ENCODE results near the gene PPFIA1.

PPFIA1 gene

DNA sequence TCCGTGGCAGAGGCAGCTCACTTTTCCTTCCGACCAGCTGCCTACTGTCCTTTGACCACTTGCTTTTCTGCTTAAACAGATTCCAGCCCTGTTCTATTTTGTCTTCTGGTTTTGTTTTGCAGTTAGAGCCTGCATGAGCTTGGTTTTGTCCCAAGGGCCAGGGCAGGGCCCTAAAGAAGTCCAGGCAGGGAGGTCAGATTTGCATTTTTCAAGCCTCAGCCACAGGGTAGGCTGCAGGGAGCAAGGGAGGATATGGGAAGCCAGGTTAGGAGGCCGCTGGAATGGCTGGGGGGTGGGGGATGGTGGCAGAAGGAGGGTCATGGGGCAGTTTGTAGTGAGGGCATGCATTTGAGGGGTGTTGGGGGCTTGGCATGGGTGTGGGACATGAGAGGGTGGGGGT lies 44.3 kb upstream of the PPFIA1 start:
- no peak overlapping the region for H3K27ac ChIP-seq (ENCODE audit: low read depth, low read length)
- no peak overlapping the region for H3K4me3 ChIP-seq (ENCODE audit: insufficient read depth, low read length, poor library complexity, severe bottlenecking)
- H2AFZ ChIP-seq (ENCODE audit: low read depth, low read length, severe bottlenecking) = no peak overlapping the region

GRCh38 chr11:70226967-70227366 lies 43.5 kb upstream of the PPFIA1 start:
- H3K27ac ChIP-seq (ENCODE audit: low read depth, low read length) = no peak overlapping the region
- H3K9me2 ChIP-seq (replicated peaks; ENCODE audit: insufficient read depth, low read length) = no peaks in the 10 kb centered on the region
- H4K20me1 ChIP-seq (ENCODE audit: low read depth, low read length) = no peaks in the 10 kb centered on the region
- TF ChIP-seq EZH2phosphoT487 (conservative IDR thresholded peaks at IDR 0.05; ENCODE audit: low read length) (no peak), CTCF (IDR thresholded peaks at IDR 0.05; ENCODE audit: insufficient read depth, low read length, poor library complexity, severe bottlenecking) (peak; percentile 24)
- no peak overlapping the region for H3K4me3 ChIP-seq (ENCODE audit: insufficient read depth, low read length, poor library complexity, severe bottlenecking)
- no peaks in the 10 kb centered on the region for H3K27me3 ChIP-seq (ENCODE audit: low read length)
- no peaks in the 10 kb centered on the region for H3K79me2 ChIP-seq (ENCODE audit: insufficient read depth, low read length)
- no peaks in the 10 kb centered on the region for H3F3A ChIP-seq (ENCODE audit: insufficient read depth)
- no peak overlapping the region for H2AFZ ChIP-seq (ENCODE audit: low read depth, low read length, severe bottlenecking)
- no peak overlapping the region for H3K4me2 ChIP-seq (ENCODE audit: low read depth, low read length, poor library complexity, severe bottlenecking)
- no peak overlapping the region for H3K9ac ChIP-seq (ENCODE audit: low read length)
- H3K9me3 ChIP-seq (ENCODE audit: insufficient read depth, low read length) = no peaks in the 10 kb centered on the region
- no peaks in the 10 kb centered on the region for H3K36me3 ChIP-seq (ENCODE audit: low read length)

More for the DNA sequence above, 44.3 kb upstream of the PPFIA1 start:
- no peaks in the 10 kb centered on the region for H3K79me2 ChIP-seq (ENCODE audit: insufficient read depth, low read length)
- TF ChIP-seq EZH2phosphoT487 (conservative IDR thresholded peaks at IDR 0.05; ENCODE audit: low read length) = no peak
- no peak for TF ChIP-seq CTCF (IDR thresholded peaks at IDR 0.05; ENCODE audit: insufficient read depth, low read length, poor library complexity, severe bottlenecking)
- no peaks in the 10 kb centered on the region for H3K9me3 ChIP-seq (ENCODE audit: insufficient read depth, low read length)
- no peaks in the 10 kb centered on the region for H3K9me2 ChIP-seq (replicated peaks; ENCODE audit: insufficient read depth, low read length)
- H3K4me2 ChIP-seq (ENCODE audit: low read depth, low read length, poor library complexity, severe bottlenecking) = no peak overlapping the region
- no peaks in the 10 kb centered on the region for H3K36me3 ChIP-seq (ENCODE audit: low read length)
- no peak overlapping the region for H3K9ac ChIP-seq (ENCODE audit: low read length)
- H3K27me3 ChIP-seq (ENCODE audit: low read length) = no peaks in the 10 kb centered on the region
- no peaks in the 10 kb centered on the region for H3F3A ChIP-seq (ENCODE audit: insufficient read depth)
- H4K20me1 ChIP-seq (ENCODE audit: low read depth, low read length) = no peaks in the 10 kb centered on the region

- Histone ChIP-seq H4K20me1 (ENCODE audit: low read depth, low read length) (no peaks in the 10 kb centered on the region), H3K9me2 (replicated peaks; ENCODE audit: insufficient read depth, low read length) (no peaks in the 10 kb centered on the region), H2AFZ (ENCODE audit: low read depth, low read length, severe bottlenecking) (no peak overlapping the region), H3K4me2 (ENCODE audit: low read depth, low read length, poor library complexity, severe bottlenecking) (no peak overlapping the region), H3K36me3 (ENCODE audit: low read length) (no peaks in the 10 kb centered on the region), H3K4me3 (ENCODE audit: insufficient read depth, low read length, poor library complexity, severe bottlenecking) (no peak overlapping the region), H3K9ac (ENCODE audit: low read length) (no peak overlapping the region), H3K9me3 (ENCODE audit: insufficient read depth, low read length) (no peaks in the 10 kb centered on the region), H3K27ac (ENCODE audit: low read depth, low read length) (no peak overlapping the region), H3K79me2 (ENCODE audit: insufficient read depth, low read length) (no peaks in the 10 kb centered on the region), H3F3A (ENCODE audit: insufficient read depth) (no peaks in the 10 kb centered on the region), H3K27me3 (ENCODE audit: low read length) (no peaks in the 10 kb centered on the region)
- TF ChIP-seq EZH2phosphoT487 (conservative IDR thresholded peaks at IDR 0.05; ENCODE audit: low read length) (no peak), CTCF (IDR thresholded peaks at IDR 0.05; ENCODE audit: insufficient read depth, low read length, poor library complexity, severe bottlenecking) (no peak)
These were observed 40.8 kb upstream of the PPFIA1 start for GRCh38 chr11:70229737-70230136.
